ENCODE results near the gene B9D2.
A peak's percentile ranks its signal among the peaks of the same experiment; 100 is the strongest.
"Not testable (repeated sequence)": the region's sequence is repeated elsewhere in the genome, so short reads cannot be mapped to it uniquely, and the experiment has no call there.

Gene B9D2, protein sequence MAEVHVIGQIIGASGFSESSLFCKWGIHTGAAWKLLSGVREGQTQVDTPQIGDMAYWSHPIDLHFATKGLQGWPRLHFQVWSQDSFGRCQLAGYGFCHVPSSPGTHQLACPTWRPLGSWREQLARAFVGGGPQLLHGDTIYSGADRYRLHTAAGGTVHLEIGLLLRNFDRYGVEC

DNA sequence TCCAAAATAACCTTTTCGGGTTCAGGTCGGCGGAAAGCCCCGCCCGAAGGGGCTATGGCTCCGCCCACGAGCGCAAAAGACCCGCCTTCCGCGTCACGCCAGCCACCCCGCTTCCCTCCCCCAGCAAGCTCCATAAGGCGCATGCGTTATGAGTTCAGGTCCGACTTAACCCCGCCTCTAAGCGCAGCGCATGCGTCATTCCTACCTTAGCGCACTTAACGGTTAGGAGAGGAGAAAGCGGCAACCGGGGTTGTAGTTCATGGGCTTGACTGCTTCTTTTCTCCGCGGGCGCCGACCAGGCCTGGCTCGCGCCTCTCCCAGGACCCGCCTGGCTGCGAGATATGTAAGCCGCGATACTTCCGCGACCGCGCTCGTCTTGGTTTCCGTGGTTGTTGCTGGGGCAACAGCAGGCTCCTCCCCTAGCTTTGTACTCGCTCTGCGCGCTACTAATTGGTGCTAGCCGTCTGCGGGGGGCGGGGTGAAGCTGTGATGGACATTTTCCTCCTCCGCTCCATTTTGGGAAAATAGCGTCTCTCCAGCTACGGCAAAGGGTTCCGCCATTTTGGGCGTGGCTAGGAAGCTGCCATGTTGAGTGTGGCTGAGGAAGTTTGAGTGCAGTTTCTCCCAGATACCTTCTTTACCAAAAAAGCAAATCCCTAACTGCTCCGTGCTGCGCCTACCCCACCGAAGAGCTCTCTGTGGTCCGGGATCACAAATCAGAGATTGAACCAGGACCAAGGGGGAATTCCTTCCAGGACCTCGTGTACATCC, at the start of gene B9D2:
TSS of gene B9D2 (minus strand) at position 397 of the 771 bp plus-strand sequence. CDS start 630 bp downstream, outside the sequence.
- peaks cover 40% of the 10 kb centered on the region for H3K4me1 Mint-ChIP-seq
- CTCF ChIA-PET: interaction anchor here (0.7 to 3.5 kb wide), 8 partner anchors 9 to 207 kb away, joined by 3 to 16 read pairs (median 4); partner anchors contain the start of gene DMAC2
- peak within 1 kb of the TSS; percentile 98 for H3K27ac Mint-ChIP-seq
- no peaks in the 10 kb centered on the region for H3K9me3 Mint-ChIP-seq
- peak within 1 kb of the TSS; percentile 81 for H3K4me3 Mint-ChIP-seq
- H3K27me3 Mint-ChIP-seq: no peaks in the 10 kb centered on the region
- H3K36me3 Mint-ChIP-seq: peaks cover 18% of the 10 kb centered on the region
- peak; percentile 99 for DNase-seq

DNA sequence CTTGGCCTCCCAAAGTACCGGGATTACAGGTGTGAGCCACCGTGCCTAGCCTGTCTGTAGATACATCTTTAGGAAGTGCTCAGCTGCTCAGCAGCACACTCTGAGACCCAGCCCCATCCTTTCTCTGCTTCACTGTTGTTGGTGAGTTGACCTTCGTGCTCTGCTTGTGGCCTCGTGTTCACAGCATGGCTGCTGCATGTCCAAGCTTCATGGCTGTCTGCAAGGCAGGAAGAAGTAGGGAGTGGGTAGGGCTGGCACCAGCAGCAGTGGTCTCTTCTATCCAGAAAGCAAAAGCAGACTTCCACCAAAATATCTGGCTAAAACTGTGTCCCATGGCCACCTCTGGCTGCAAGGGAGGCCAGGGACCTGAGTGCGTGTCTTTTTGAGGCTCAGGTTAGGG, 49.0 kb upstream of the B9D2 start:
- Mint-ChIP-seq H3K27ac (no peak overlapping the region), H3K9me3 (no peaks in the 10 kb centered on the region), H3K27me3 (no peaks in the 10 kb centered on the region), H3K36me3 (peaks cover 21% of the 10 kb centered on the region), H3K4me3 (no peak overlapping the region), H3K4me1 (peaks cover 11% of the 10 kb centered on the region)
- no peak for DNase-seq
- CTCF ChIA-PET: no interaction called here

DNA sequence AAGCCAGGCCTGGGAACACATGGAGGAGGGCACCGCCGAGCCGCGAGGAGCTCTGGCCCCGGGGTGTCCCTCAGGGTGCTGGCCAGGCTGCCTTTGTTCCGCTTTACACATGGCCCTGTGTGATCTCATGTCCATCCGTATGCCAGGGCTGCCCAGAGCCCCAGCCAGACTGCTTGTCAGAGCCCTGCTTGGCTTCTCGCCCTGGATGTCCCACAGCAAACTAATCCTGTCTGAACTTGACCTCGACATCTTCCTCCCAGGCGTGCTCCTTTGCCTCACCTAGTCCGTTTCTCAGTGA, 48.0 kb upstream of the B9D2 start:
- CTCF ChIA-PET: no interaction called here
- Mint-ChIP-seq H3K9me3 (no peaks in the 10 kb centered on the region), H3K4me1 (peaks cover 11% of the 10 kb centered on the region), H3K27me3 (no peaks in the 10 kb centered on the region), H3K36me3 (peaks cover 18% of the 10 kb centered on the region), H3K4me3 (no peak overlapping the region), H3K27ac (no peak overlapping the region)
- DNase-seq: no peak

DNA sequence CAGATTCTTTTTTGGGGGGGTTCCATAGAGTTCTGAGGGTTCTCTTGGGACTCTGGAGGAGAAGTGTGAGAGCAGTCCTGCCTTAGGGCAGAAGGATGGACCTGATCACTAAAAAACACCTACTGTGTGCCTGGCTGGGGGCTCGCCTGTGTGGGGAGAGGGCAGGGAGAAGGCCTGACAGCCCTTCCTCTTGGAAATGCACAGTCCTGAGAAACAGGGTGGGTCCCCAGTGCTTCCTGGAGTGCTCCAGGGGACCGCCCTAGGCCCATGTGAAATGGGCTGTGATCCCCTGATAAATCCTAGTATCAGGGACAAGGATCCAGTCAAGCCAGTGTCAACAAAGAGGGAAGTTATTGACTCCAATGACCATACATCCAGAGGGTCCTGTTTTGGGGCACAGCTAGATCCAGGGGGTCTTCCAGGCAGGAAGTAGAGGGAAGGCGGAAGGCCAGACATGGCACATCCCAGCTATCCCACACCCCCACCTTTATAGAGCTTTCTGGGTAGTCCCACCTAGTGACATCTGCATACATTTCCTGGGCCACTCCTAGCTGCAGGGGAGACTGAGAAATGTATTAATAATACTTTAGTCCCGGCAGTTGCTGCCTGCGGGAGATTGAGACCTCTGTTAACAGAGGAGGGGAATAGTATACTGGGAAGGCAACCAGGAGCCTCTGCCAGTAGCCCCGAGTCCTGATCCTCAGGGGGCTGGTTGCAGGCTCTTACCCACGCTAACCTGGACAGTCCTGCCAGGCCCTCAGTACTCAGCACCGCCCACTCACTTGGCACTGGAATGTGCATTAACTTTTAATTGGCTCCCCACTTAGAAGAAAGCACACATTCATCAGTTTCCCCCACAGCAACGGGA, 47.4 kb upstream of the B9D2 start:
- peaks cover 17% of the 10 kb centered on the region for H3K36me3 Mint-ChIP-seq
- no peaks in the 10 kb centered on the region for H3K9me3 Mint-ChIP-seq
- H3K27me3 Mint-ChIP-seq: no peaks in the 10 kb centered on the region
- H3K27ac Mint-ChIP-seq: no peak overlapping the region
- H3K4me3 Mint-ChIP-seq: no peak overlapping the region
- no peak for DNase-seq
- CTCF ChIA-PET: no interaction called here
- peaks cover 11% of the 10 kb centered on the region for H3K4me1 Mint-ChIP-seq

DNA sequence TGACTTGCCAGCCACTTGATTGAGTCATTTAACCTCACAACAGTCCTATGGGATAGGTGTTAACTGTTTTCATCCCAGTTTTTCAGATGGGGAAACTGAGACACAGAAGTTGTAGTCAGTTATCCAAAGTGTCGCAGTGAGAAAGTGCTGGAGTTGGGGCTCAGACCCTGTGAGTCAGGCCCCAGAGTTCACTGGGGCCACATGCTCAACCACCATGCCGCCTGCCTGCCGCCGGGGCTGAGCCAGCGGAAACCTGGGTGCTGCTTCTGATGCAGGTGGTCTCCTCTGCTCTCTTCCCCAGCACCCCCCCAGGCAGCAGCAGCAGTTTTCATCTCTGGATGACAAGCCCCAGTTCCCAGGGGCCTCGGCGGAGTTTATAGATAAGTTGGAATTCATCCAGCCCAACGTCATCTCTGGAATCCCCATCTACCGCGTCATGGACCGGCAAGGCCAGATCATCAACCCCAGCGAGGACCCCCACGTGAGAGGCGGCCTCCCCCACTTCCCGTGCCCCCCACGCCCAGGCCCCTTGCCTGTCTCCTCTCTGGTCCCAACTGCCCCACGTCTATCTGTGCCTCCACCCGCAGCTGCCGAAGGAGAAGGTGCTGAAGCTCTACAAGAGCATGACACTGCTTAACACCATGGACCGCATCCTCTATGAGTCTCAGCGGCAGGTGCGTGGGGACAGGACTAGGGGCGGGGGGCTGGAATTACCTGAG, 46.5 kb upstream of the B9D2 start:
- CTCF ChIA-PET: no interaction called here
- H3K27ac Mint-ChIP-seq: peak overlapping the region; percentile 16
- DNase-seq: no peak
- H3K4me1 Mint-ChIP-seq: peaks cover 12% of the 10 kb centered on the region
- no peaks in the 10 kb centered on the region for H3K9me3 Mint-ChIP-seq
- no peak overlapping the region for H3K4me3 Mint-ChIP-seq
- peaks cover 15% of the 10 kb centered on the region for H3K36me3 Mint-ChIP-seq
- no peaks in the 10 kb centered on the region for H3K27me3 Mint-ChIP-seq

DNA sequence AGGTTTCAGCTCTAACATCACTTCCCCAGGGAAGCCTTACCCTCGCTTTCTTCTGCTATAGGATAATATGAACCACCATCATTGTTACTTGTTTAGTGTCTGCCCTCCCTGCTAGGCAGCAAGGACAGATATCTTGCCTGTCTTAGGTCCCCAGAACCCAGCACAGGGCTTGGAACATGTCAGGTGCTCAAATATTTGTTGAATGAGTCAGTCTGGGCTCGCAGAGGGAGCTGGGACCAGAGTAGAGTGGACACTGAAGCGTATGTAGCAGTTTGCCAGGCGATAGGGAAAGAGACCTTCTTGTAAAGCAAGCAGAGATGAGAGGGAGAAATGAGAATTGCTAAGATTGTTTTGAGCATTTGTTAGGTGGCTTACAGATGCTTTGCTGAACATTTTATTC, 45.3 kb upstream of the B9D2 start:
- CTCF ChIA-PET: no interaction called here
- H3K9me3 Mint-ChIP-seq: no peaks in the 10 kb centered on the region
- peaks cover 12% of the 10 kb centered on the region for H3K36me3 Mint-ChIP-seq
- no peak for DNase-seq
- H3K4me1 Mint-ChIP-seq: peaks cover 16% of the 10 kb centered on the region
- no peaks in the 10 kb centered on the region for H3K27me3 Mint-ChIP-seq
- no peak overlapping the region for H3K4me3 Mint-ChIP-seq
- no peak overlapping the region for H3K27ac Mint-ChIP-seq

DNA sequence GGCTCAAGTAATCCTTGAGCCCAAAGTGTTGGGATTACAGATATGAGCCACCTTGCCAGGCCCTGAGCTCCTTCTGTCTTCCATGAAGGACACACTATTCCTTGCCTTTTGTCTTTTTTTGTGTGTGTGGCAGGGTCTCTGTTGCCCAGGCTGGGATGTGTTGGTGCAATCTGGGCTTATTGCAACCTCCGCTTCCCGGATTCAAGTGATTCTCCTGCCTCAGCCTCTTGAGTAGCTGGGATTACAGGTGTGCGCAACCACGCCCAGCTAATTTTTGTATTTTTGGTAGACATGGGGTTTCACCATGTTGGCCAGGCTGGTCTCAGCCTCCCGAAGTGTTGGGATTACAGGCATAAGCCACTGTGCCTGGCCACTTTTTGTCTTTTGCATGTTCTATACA, 44.9 kb upstream of the B9D2 start:
- H3K4me1 Mint-ChIP-seq: peaks cover 16% of the 10 kb centered on the region
- H3K27ac Mint-ChIP-seq, H3K4me3 Mint-ChIP-seq, H3K36me3 Mint-ChIP-seq, DNase-seq, CTCF ChIA-PET, H3K9me3 Mint-ChIP-seq, H3K27me3 Mint-ChIP-seq: not testable (repeated sequence)

DNA sequence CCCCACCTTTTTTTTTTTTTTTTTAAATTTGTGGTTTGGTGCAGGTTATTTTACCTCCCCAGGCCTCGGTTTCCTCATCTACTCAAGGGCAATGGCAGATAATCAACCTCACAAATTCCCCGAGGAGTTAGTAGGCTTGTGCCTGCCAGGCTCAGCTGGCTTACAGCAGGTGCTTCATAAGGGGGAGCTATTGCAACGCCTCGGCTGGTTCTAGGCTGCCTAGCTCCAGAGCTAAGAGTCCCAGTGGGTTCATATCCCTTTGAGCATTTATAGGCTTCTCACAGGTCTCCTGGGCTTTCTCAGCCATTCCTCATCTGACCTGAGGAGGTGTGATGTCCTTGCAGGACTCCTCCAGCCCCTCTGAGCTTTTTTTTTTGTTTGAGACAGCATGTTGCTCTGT, 44.3 kb upstream of the B9D2 start:
- no peak overlapping the region for H3K4me3 Mint-ChIP-seq
- peaks cover 6% of the 10 kb centered on the region for H3K36me3 Mint-ChIP-seq
- CTCF ChIA-PET: no interaction called here
- no peak for DNase-seq
- H3K27me3 Mint-ChIP-seq: no peaks in the 10 kb centered on the region
- H3K27ac Mint-ChIP-seq: no peak overlapping the region
- H3K9me3 Mint-ChIP-seq: no peaks in the 10 kb centered on the region
- peaks cover 16% of the 10 kb centered on the region for H3K4me1 Mint-ChIP-seq

DNA sequence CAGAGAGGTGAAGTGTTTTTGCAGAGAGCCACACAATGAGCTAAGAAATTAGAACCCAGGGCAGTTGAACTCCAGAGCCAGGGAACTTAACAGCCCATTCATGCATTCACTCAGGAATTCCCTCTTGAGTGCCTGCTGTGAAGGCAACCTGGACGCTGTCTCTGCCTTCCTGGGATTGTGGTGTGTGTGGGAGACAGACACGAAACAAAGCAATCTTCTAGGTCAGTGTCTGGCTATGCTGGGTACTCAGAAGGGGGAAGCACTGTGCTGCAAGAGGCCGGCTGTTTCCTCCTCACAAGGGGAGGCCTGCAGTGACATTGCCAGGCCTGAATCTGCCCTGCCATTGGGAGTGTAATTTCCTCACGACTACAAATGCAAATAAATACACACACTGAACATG, 43.3 kb upstream of the B9D2 start:
- no peak overlapping the region for H3K4me3 Mint-ChIP-seq
- no peak for DNase-seq
- CTCF ChIA-PET: no interaction called here
- H3K36me3 Mint-ChIP-seq: peaks cover 3% of the 10 kb centered on the region
- H3K27me3 Mint-ChIP-seq: no peaks in the 10 kb centered on the region
- H3K4me1 Mint-ChIP-seq: peaks cover 16% of the 10 kb centered on the region
- H3K9me3 Mint-ChIP-seq: no peaks in the 10 kb centered on the region
- no peak overlapping the region for H3K27ac Mint-ChIP-seq

DNA sequence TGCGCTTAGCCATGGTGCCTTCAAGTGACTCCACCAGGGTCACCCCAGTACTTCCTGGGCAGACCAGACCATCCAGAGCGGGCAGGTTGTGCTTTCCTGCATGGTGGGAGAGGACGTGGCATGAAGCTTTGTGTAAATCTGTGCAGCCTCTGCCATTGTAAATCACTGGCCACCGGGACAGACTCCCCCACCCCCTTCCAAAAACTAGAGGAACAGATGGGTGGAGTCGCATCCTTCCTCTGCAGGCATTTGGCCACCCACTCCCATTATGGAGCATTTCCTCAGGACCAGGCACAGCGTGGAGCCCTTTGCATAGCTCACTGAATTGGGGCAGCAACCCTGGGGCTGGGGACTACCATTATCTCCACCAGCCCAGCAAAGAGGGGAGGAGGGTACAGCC, 41.8 kb upstream of the B9D2 start:
- Mint-ChIP-seq H3K4me3 (no peak overlapping the region), H3K27me3 (no peaks in the 10 kb centered on the region), H3K36me3 (peaks cover 2% of the 10 kb centered on the region), H3K9me3 (no peaks in the 10 kb centered on the region), H3K4me1 (peaks cover 16% of the 10 kb centered on the region), H3K27ac (no peak overlapping the region)
- no peak for DNase-seq
- CTCF ChIA-PET: interaction anchor here (1.0 kb wide), 1 partner anchor 164 kb away, joined by 3 read pairs; no protein-coding TSS in a partner anchor

DNA sequence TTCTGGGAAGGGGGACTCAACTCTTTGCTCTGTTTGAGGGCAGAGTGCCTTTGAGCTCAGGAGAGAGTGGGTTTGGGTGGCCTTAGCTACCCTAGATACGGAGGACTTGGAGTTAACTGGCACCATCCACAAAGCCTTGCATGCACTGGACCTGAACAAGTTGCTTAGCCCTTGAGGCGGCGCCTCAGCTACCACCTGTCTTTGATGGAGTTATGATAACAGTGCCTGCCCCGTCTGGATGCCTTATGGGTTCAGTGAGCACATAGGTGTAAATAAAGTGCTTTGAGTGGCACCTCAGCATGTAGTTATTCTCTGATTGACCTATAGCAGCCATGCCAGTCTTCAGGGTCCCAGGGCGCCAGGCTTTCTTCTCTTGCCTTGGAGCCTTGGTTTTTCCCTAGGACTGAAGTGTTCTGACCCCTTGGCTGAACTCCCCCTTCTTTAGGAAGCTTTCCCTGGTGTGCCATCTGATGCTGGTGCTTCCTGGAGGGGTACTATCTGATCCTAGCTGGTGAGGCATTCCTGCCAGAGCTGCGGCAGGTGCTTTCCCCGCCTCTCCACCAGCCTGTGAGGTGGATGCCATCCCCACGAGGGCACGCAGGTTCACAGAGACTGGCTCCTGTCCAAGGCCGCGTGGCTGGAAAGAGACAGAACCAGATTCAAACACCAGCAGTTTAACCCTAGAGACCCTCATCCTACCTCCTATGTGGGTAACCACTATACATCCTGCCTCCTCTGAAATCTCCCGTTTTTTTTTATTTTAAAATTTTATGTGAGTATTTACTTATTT, 39.4 kb upstream of the B9D2 start:
- Mint-ChIP-seq H3K4me3 (no peak overlapping the region), H3K27ac (no peak overlapping the region)
- CTCF ChIA-PET: interaction anchor here (0.8 kb wide), 1 partner anchor 36 kb away, joined by 3 read pairs; no protein-coding TSS in a partner anchor

DNA sequence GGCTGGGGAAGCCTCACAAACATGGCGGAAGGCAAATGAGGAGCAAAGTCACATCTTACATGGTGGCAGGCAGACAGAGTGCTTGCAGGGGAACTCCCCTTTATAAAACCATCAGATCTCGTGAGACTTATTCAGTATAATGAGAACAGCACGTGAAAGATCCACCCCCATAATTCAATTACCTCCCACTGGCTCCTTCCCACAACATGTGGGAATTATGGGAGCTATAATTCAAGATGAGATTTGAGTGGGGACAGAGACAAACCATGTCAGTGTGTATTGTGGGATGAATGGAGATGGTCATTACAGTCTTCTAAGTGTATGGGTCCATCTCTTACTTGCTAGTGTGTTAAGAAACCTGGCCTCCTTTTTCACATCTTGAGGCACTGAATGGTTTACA, 38.1 kb upstream of the B9D2 start:
- H3K36me3 Mint-ChIP-seq: peaks cover 2% of the 10 kb centered on the region
- no peaks in the 10 kb centered on the region for H3K9me3 Mint-ChIP-seq
- no peak overlapping the region for H3K27ac Mint-ChIP-seq
- CTCF ChIA-PET: interaction anchor here (0.9 to 1.5 kb wide), 2 partner anchors 47 to 51 kb away, joined by 3 read pairs; no protein-coding TSS in a partner anchor
- H3K4me1 Mint-ChIP-seq: peaks cover 31% of the 10 kb centered on the region
- peaks cover 7% of the 10 kb centered on the region for H3K27me3 Mint-ChIP-seq
- no peak overlapping the region for H3K4me3 Mint-ChIP-seq
- no peak for DNase-seq

More for the DNA sequence above, 39.4 kb upstream of the B9D2 start:
- Mint-ChIP-seq H3K9me3 (no peaks in the 10 kb centered on the region), H3K27me3 (peaks cover 4% of the 10 kb centered on the region), H3K36me3 (peaks cover 2% of the 10 kb centered on the region), H3K4me1 (peaks cover 18% of the 10 kb centered on the region)
- DNase-seq: no peak

DNA sequence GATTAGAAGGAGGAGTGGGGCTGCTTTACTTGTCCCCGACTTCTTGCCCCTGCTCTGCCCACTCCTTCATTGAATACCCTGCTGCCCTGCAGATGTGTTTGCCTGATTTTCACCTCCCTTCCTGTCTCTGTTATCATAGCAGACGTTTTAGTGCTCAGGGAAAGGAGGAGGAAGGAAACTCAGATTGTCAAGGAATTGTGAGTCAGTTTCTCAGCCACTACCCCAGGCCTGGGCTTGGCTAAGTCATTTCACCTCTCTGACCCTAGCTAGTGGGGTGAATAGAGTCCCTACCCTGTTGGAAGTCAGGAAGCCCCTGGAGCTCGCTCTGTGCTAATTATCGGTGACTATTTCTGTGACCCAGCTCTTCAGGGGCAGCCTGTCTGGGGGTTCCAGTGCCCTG, 37.5 kb upstream of the B9D2 start:
- H3K27ac Mint-ChIP-seq: no peak overlapping the region
- peaks cover 33% of the 10 kb centered on the region for H3K4me1 Mint-ChIP-seq
- H3K4me3 Mint-ChIP-seq: no peak overlapping the region
- H3K36me3 Mint-ChIP-seq: peaks cover 3% of the 10 kb centered on the region
- peaks cover 8% of the 10 kb centered on the region for H3K27me3 Mint-ChIP-seq
- CTCF ChIA-PET: interaction anchor here (0.9 to 1.5 kb wide), 2 partner anchors 48 to 50 kb away, joined by 3 read pairs; no protein-coding TSS in a partner anchor
- no peak for DNase-seq
- H3K9me3 Mint-ChIP-seq: no peaks in the 10 kb centered on the region
